Measurements from ENCODE around the gene PSMC5.
"Not testable (repeated sequence)": the region's sequence is repeated elsewhere in the genome, so short reads cannot be mapped to it uniquely, and the experiment has no call there.

Gene PSMC5

GRCh38 chr17:63869491-63870291 is 42.5 kb downstream of the PSMC5 start:
- not testable (repeated sequence) for H3K4me3 ChIP-seq (ENCODE audit: low read length); H3K4me1 ChIP-seq (ENCODE audit: control insufficient read depth, insufficient read depth, low read length); H3K9ac ChIP-seq (ENCODE audit: low read length); H3K27me3 ChIP-seq (ENCODE audit: control insufficient read depth, insufficient read depth, low read length); H3K36me3 ChIP-seq (ENCODE audit: control insufficient read depth, insufficient read depth, low read length); H3K9me3 ChIP-seq (ENCODE audit: control insufficient read depth, low read length)

GRCh38 chr17:63870292-63870665 is 43.0 kb downstream of the PSMC5 start:
- not testable (repeated sequence) for H3K4me1 ChIP-seq (ENCODE audit: control insufficient read depth, insufficient read depth, low read length); H3K27me3 ChIP-seq (ENCODE audit: control insufficient read depth, insufficient read depth, low read length); H3K36me3 ChIP-seq (ENCODE audit: control insufficient read depth, insufficient read depth, low read length); H3K9me3 ChIP-seq (ENCODE audit: control insufficient read depth, low read length); H3K4me3 ChIP-seq (ENCODE audit: low read length); H3K9ac ChIP-seq (ENCODE audit: low read length)

- H3K9me3 ChIP-seq (ENCODE audit: control insufficient read depth, low read length); H3K27me3 ChIP-seq (ENCODE audit: control insufficient read depth, insufficient read depth, low read length); H3K9ac ChIP-seq (ENCODE audit: low read length); H3K4me1 ChIP-seq (ENCODE audit: control insufficient read depth, insufficient read depth, low read length); H3K36me3 ChIP-seq (ENCODE audit: control insufficient read depth, insufficient read depth, low read length); H3K4me3 ChIP-seq (ENCODE audit: low read length): not testable (repeated sequence)
Observed at GRCh38 chr17:63871646-63872365, 44.6 kb downstream of the PSMC5 start.

DNA sequence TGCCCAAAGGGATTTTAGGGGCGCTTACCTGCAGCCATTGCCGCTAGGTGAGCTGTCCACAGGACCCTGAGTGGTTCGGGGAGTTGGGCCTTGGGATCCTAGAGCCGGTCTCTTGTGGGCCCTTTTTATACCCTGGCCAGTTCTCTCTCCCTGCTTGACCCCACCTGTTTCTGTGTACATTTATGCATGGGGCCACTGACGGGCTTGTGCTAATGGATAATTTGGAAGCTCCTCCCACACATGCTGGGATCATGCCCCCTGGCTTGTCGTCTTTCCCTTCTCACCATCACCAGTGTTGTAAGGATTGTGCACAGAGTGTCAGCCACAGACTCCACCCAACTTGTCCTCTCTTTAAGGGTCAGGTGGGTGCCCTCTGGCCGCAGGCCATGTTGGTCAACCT is 46.3 kb downstream of the PSMC5 start, which contains the start of gene CSH2:
Gene CSH2, minus strand, starts transcription at position 101 of the 400 bp plus-strand sequence. Its CDS starts 63 bp downstream, at position 38.
- H3K4me3 ChIP-seq (ENCODE audit: low read length); H3K4me1 ChIP-seq (ENCODE audit: control insufficient read depth, insufficient read depth, low read length); H3K9ac ChIP-seq (ENCODE audit: low read length); H3K9me3 ChIP-seq (ENCODE audit: control insufficient read depth, low read length); H3K27me3 ChIP-seq (ENCODE audit: control insufficient read depth, insufficient read depth, low read length); H3K36me3 ChIP-seq (ENCODE audit: control insufficient read depth, insufficient read depth, low read length): not testable (repeated sequence)

GRCh38 chr17:63874061-63874626 is 46.9 kb downstream of the PSMC5 start:
- H3K9me3 ChIP-seq (ENCODE audit: control insufficient read depth, low read length); H3K36me3 ChIP-seq (ENCODE audit: control insufficient read depth, insufficient read depth, low read length); H3K4me3 ChIP-seq (ENCODE audit: low read length); H3K9ac ChIP-seq (ENCODE audit: low read length); H3K27me3 ChIP-seq (ENCODE audit: control insufficient read depth, insufficient read depth, low read length); H3K4me1 ChIP-seq (ENCODE audit: control insufficient read depth, insufficient read depth, low read length): not testable (repeated sequence)

GRCh38 chr17:63874693-63875092 is 47.5 kb downstream of the PSMC5 start:
- H3K4me1 ChIP-seq (ENCODE audit: control insufficient read depth, insufficient read depth, low read length); H3K4me3 ChIP-seq (ENCODE audit: low read length); H3K9ac ChIP-seq (ENCODE audit: low read length); H3K27me3 ChIP-seq (ENCODE audit: control insufficient read depth, insufficient read depth, low read length); H3K9me3 ChIP-seq (ENCODE audit: control insufficient read depth, low read length); H3K36me3 ChIP-seq (ENCODE audit: control insufficient read depth, insufficient read depth, low read length): not testable (repeated sequence)

- not testable (repeated sequence) for H3K36me3 ChIP-seq (ENCODE audit: control insufficient read depth, insufficient read depth, low read length); H3K9me3 ChIP-seq (ENCODE audit: control insufficient read depth, low read length); H3K4me3 ChIP-seq (ENCODE audit: low read length); H3K9ac ChIP-seq (ENCODE audit: low read length); H3K4me1 ChIP-seq (ENCODE audit: control insufficient read depth, insufficient read depth, low read length); H3K27me3 ChIP-seq (ENCODE audit: control insufficient read depth, insufficient read depth, low read length)
Observed at GRCh38 chr17:63878413-63878812, 51.2 kb downstream of the PSMC5 start.

DNA sequence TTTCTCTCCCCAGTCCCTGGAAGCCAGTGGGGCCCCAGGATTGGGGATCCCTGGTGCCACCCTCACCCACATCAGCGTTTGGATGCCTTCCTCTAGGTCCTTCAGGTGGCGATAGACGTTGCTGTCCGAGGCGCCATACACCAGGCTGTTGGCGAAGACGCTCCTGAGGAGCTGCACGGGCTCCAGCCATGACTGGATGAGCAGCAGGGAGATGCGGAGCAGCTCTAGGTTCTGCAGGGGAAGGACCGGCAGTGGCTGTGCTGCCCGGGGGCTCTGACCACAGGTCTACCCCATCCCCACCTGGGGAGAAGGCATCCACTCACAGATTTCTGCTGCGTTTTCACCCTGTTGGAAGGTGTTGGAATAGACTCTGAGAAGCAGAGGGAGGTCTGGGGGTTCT is 53.5 kb downstream of the PSMC5 start:
- Histone ChIP-seq H3K9me3 (ENCODE audit: control insufficient read depth, low read length) (no peaks in the 10 kb centered on the region), H3K27me3 (ENCODE audit: control insufficient read depth, insufficient read depth, low read length) (peaks cover 2% of the 10 kb centered on the region), H3K36me3 (ENCODE audit: control insufficient read depth, insufficient read depth, low read length) (no peaks in the 10 kb centered on the region), H3K4me3 (ENCODE audit: low read length) (no peak overlapping the region), H3K9ac (ENCODE audit: low read length) (no peak overlapping the region), H3K4me1 (ENCODE audit: control insufficient read depth, insufficient read depth, low read length) (no peaks in the 10 kb centered on the region)

- H3K36me3 ChIP-seq (ENCODE audit: control insufficient read depth, insufficient read depth, low read length); H3K27me3 ChIP-seq (ENCODE audit: control insufficient read depth, insufficient read depth, low read length); H3K9me3 ChIP-seq (ENCODE audit: control insufficient read depth, low read length); H3K4me1 ChIP-seq (ENCODE audit: control insufficient read depth, insufficient read depth, low read length); H3K4me3 ChIP-seq (ENCODE audit: low read length); H3K9ac ChIP-seq (ENCODE audit: low read length): not testable (repeated sequence)
Observed at GRCh38 chr17:63881337-63881736, 54.1 kb downstream of the PSMC5 start.
